Activated naive CD8-positive, alpha-beta T cell treated with anti-CD3 and anti-CD28 coated beads, Interleukin-2, amount 50 U/mL, for 16 hours (primary cell): ENCODE measurements around the gene PCSK6.

Experiments used
- DNase-seq: peaks from one replicate; pipeline ENCODE4 v3.0.0-alpha.2; 2020; ENCODE audit warnings: low read depth, low spot score

Gene PCSK6

GRCh38 chr15:101489599-101490407 lies at the start of gene PCSK6:
TSS of gene PCSK6 (minus strand) at chr15:101489707. CDS start at chr15:101489670, 37 bp downstream.
- DNase-seq = no peak

- DNase-seq = no peak
Measured at GRCh38 chr15:101538996-101539395, 49.5 kb upstream of the PCSK6 start.

- no peak for DNase-seq
Measured at GRCh38 chr15:101538177-101538576, 48.7 kb upstream of the PCSK6 start.

GRCh38 chr15:101537483-101538080 lies 48.1 kb upstream of the PCSK6 start:
- DNase-seq = no peak

GRCh38 chr15:101536875-101537405 lies 47.4 kb upstream of the PCSK6 start:
- DNase-seq = no peak

- DNase-seq = no peak
Measured at GRCh38 chr15:101536166-101536874, 46.8 kb upstream of the PCSK6 start.

GRCh38 chr15:101535170-101535902 lies 45.8 kb upstream of the PCSK6 start:
- no peak for DNase-seq

- DNase-seq = no peak
Measured at GRCh38 chr15:101534376-101534970, 45.0 kb upstream of the PCSK6 start.

GRCh38 chr15:101533371-101534140 lies 44.0 kb upstream of the PCSK6 start:
- no peak for DNase-seq

GRCh38 chr15:101532865-101533264 lies 43.4 kb upstream of the PCSK6 start:
- no peak for DNase-seq

- DNase-seq = no peak
Measured at GRCh38 chr15:101531170-101531569, 41.7 kb upstream of the PCSK6 start.

- no peak for DNase-seq
Measured at GRCh38 chr15:101530224-101530958, 40.9 kb upstream of the PCSK6 start.

GRCh38 chr15:101528917-101529299 lies 39.4 kb upstream of the PCSK6 start:
- no peak for DNase-seq

GRCh38 chr15:101528108-101528916 lies 38.8 kb upstream of the PCSK6 start:
- DNase-seq = no peak

- no peak for DNase-seq
Measured at GRCh38 chr15:101526890-101527289, 37.4 kb upstream of the PCSK6 start.

- no peak for DNase-seq
Measured at GRCh38 chr15:101526442-101526841, 36.9 kb upstream of the PCSK6 start.

GRCh38 chr15:101526021-101526420 lies 36.5 kb upstream of the PCSK6 start:
- DNase-seq = no peak

GRCh38 chr15:101525087-101525669 lies 35.7 kb upstream of the PCSK6 start:
- DNase-seq = no peak

GRCh38 chr15:101523560-101523940 lies 34.0 kb upstream of the PCSK6 start:
- DNase-seq = no peak
